HK-2 (cell line): Measurements from ENCODE around the gene PLPP4.
A peak's percentile ranks its signal among the peaks of the same experiment; 100 is the strongest.

Experiments
- DNase-seq: peaks from one replicate; pipeline ENCODE4 v3.0.0-alpha.2; 2018; ENCODE audit not compliant: unreplicated experiment

The PLPP4 gene

GRCh38 chr10:120575411-120575810, 118.4 kb downstream of the PLPP4 start:
- no peak for DNase-seq

- DNase-seq = no peak
Measured at GRCh38 chr10:120578134-120578533, 121.1 kb downstream of the PLPP4 start.

- DNase-seq = no peak
Measured at GRCh38 chr10:120578890-120579289, 121.9 kb downstream of the PLPP4 start.

- DNase-seq = peak; percentile 68
Measured at GRCh38 chr10:120580918-120581895, 124.2 kb downstream of the PLPP4 start.

- no peak for DNase-seq
Measured at GRCh38 chr10:120582753-120583152, 125.7 kb downstream of the PLPP4 start.

- no peak for DNase-seq
Measured at GRCh38 chr10:120583424-120584108, 126.5 kb downstream of the PLPP4 start.

- no peak for DNase-seq
Measured at GRCh38 chr10:120584786-120585185, 127.8 kb downstream of the PLPP4 start.

GRCh38 chr10:120586471-120586872, 129.4 kb downstream of the PLPP4 start:
- peak; percentile 62 for DNase-seq

- no peak for DNase-seq
Measured at GRCh38 chr10:120587061-120587460, 130.0 kb downstream of the PLPP4 start.

GRCh38 chr10:120588311-120588710, 131.3 kb downstream of the PLPP4 start:
- DNase-seq = no peak

GRCh38 chr10:120593693-120594092, 136.7 kb downstream of the PLPP4 start:
- DNase-seq = no peak

GRCh38 chr10:120597902-120598301, 140.9 kb downstream of the PLPP4 start:
- no peak for DNase-seq

GRCh38 chr10:120598386-120598785, 141.4 kb downstream of the PLPP4 start:
- DNase-seq = no peak

- DNase-seq = no peak
Measured at GRCh38 chr10:120599200-120599724, 142.2 kb downstream of the PLPP4 start.

- peak; percentile 63 for DNase-seq
Measured at GRCh38 chr10:120600871-120601649, 144.0 kb downstream of the PLPP4 start.

GRCh38 chr10:120601999-120602398, 145.0 kb downstream of the PLPP4 start:
- DNase-seq = no peak

GRCh38 chr10:120605410-120605809, 148.4 kb downstream of the PLPP4 start:
- no peak for DNase-seq

- DNase-seq = no peak
Measured at GRCh38 chr10:120606051-120606764, 149.2 kb downstream of the PLPP4 start.

GRCh38 chr10:120607016-120607709, 150.1 kb downstream of the PLPP4 start:
- peak; percentile 42 for DNase-seq
